ENCODE data around the gene PTCD2. TPM values are rescaled to one million over a fixed set of nuclear protein-coding genes. Genes with fewer than 3 reads are reported as not detected.

PTCD2 gene, protein sequence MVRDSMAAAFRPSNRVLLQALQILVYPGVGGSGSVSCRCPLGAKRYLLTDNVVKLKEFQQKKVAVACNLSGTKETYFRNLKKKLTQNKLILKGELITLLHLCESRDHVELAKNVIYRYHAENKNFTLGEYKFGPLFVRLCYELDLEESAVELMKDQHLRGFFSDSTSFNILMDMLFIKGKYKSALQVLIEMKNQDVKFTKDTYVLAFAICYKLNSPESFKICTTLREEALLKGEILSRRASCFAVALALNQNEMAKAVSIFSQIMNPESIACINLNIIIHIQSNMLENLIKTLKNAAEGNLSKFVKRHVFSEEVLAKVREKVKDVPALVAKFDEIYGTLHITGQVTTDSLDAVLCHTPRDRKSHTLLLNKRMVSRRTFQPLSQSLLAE
- 5.2 TPM for polyA plus RNA-seq (2012; ENCODE audit: low read depth, missing spikeins)

DNA sequence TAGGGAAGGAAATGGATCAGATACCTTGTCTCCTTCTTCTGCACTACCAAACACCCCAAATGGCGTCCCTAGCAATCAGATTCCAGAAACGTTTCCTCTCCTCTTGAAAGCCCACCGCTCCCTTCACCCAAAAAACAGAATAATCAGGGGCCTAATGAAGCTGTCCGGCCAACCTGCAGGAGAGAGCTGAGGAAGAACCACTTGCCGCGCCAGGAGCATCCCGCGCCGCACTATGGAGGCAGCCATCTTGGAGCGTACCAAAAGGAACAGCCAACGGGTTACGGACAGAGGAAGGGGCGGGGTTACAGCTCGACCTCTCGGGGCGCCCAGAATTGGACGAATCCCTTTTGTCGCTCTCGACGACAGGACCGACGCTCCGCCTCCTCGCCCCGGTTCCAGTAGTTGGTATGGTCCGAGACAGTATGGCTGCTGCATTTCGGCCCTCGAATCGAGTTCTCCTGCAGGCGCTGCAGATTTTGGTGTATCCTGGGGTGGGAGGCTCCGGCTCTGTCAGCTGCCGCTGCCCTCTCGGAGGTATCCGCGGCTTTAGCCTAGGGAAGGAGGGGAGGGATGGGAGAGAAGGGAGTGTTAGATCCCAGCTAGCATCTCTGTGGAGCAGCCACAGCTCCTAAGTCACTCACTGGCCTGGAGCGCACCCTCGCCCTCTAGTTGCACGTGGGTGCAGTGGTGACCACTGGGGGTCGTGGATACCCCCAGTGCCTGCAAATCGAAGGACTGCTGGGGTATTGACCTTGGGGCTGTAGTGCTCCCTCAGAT is at the start of gene PTCD2, which contains the start of gene MRPS27:
Gene PTCD2 (plus strand): TSS at position 398 of the 777 bp plus-strand sequence. CDS start 10 bp downstream, at position 408.
Gene MRPS27 (minus strand): TSS at position 265 of the 777 bp plus-strand sequence. CDS start 19 bp downstream, at position 246.
- DNase-seq (ENCODE audit: insufficient read length, low spot score) (peak; percentile 86), FAIRE-seq (peak; percentile 95)
- TF ChIP-seq POLR2A (IDR thresholded peaks at IDR 0.05; ENCODE audit: low read depth, low read length) (peak; percentile 89), SPI1 (IDR thresholded peaks at IDR 0.05; ENCODE audit: low read depth, low read length) (0 out of 2 replicates have a peak, but pooled peaks have one; percentile 1), PAX5 (IDR thresholded peaks at IDR 0.05; ENCODE audit: insufficient read depth, low read length, severe bottlenecking) (no peak), POLR2AphosphoS5 (IDR thresholded peaks at IDR 0.05; ENCODE audit: low read depth, low read length) (peak; percentile 90), TAF1 (IDR thresholded peaks at IDR 0.05; ENCODE audit: low read depth, low read length) (peak; percentile 91)

GRCh38 chr5:72271702-72272101 is 48.5 kb upstream of the PTCD2 start:
- TF ChIP-seq POU2F2 (IDR thresholded peaks at IDR 0.05; ENCODE audit: low read depth, low read length) (no peak), PAX5 (IDR thresholded peaks at IDR 0.05; ENCODE audit: insufficient read depth, low read length, severe bottlenecking) (no peak), TAF1 (IDR thresholded peaks at IDR 0.05; ENCODE audit: low read depth, low read length) (no peak), POLR2A (IDR thresholded peaks at IDR 0.05; ENCODE audit: low read depth, low read length) (no peak), POLR2AphosphoS5 (IDR thresholded peaks at IDR 0.05; ENCODE audit: low read depth, low read length) (no peak), SPI1 (IDR thresholded peaks at IDR 0.05; ENCODE audit: low read depth, low read length) (no peak)
- FAIRE-seq, result no peak

DNA sequence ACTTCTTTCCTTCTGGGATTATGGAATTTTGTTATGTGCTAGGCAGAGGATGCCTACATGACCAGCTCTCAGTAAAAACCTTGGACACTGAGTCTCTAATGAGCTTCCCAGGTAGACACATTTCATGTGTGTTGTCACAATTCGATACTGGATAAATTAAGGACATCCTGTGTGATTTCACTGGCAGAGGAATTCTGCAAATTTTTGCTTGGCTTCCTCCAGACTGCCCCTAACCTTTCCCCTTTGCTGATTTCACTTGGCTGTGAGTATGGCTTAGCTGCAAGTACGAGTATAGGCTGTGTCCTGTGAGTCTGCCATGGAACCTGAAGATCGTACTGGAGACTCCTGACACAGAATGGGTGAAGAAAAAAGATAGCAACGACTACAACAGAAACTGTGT is 47.8 kb upstream of the PTCD2 start:
- DNase-seq (ENCODE audit: insufficient read length, low spot score), result no peak
- no peak for FAIRE-seq
- no peak for TF ChIP-seq POU2F2 (IDR thresholded peaks at IDR 0.05; ENCODE audit: low read depth, low read length)
- TF ChIP-seq POLR2AphosphoS5 (IDR thresholded peaks at IDR 0.05; ENCODE audit: low read depth, low read length), result no peak
- no peak for TF ChIP-seq TAF1 (IDR thresholded peaks at IDR 0.05; ENCODE audit: low read depth, low read length)
- no peak for TF ChIP-seq SPI1 (IDR thresholded peaks at IDR 0.05; ENCODE audit: low read depth, low read length)

More at GRCh38 chr5:72271702-72272101, 48.5 kb upstream of the PTCD2 start:
- no peak for DNase-seq (ENCODE audit: insufficient read length, low spot score)

GRCh38 chr5:72273547-72273946 is 46.6 kb upstream of the PTCD2 start:
- no peak for DNase-seq (ENCODE audit: insufficient read length, low spot score)
- no peak for FAIRE-seq
- TF ChIP-seq PAX5 (IDR thresholded peaks at IDR 0.05; ENCODE audit: insufficient read depth, low read length, severe bottlenecking) (no peak), POU2F2 (IDR thresholded peaks at IDR 0.05; ENCODE audit: low read depth, low read length) (no peak), POLR2A (IDR thresholded peaks at IDR 0.05; ENCODE audit: low read depth, low read length) (no peak), POLR2AphosphoS5 (IDR thresholded peaks at IDR 0.05; ENCODE audit: low read depth, low read length) (no peak)

GRCh38 chr5:72276219-72276752 is 43.9 kb upstream of the PTCD2 start:
- DNase-seq (ENCODE audit: insufficient read length, low spot score), result no peak
- TF ChIP-seq TAF1 (IDR thresholded peaks at IDR 0.05; ENCODE audit: low read depth, low read length), result no peak
- TF ChIP-seq POLR2AphosphoS5 (IDR thresholded peaks at IDR 0.05; ENCODE audit: low read depth, low read length), result no peak
- TF ChIP-seq POU2F2 (IDR thresholded peaks at IDR 0.05; ENCODE audit: low read depth, low read length), result no peak
- no peak for TF ChIP-seq PAX5 (IDR thresholded peaks at IDR 0.05; ENCODE audit: insufficient read depth, low read length, severe bottlenecking)
- no peak for FAIRE-seq

- FAIRE-seq, result peak; percentile 58
- no peak for DNase-seq (ENCODE audit: insufficient read length, low spot score)
- TF ChIP-seq TAF1 (IDR thresholded peaks at IDR 0.05; ENCODE audit: low read depth, low read length), result no peak
- no peak for TF ChIP-seq POLR2A (IDR thresholded peaks at IDR 0.05; ENCODE audit: low read depth, low read length)
- TF ChIP-seq PAX5 (IDR thresholded peaks at IDR 0.05; ENCODE audit: insufficient read depth, low read length, severe bottlenecking), result no peak
- no peak for TF ChIP-seq POLR2AphosphoS5 (IDR thresholded peaks at IDR 0.05; ENCODE audit: low read depth, low read length)
Observed at GRCh38 chr5:72280581-72281069, 39.5 kb upstream of the PTCD2 start.

- TF ChIP-seq SPI1 (IDR thresholded peaks at IDR 0.05; ENCODE audit: low read depth, low read length) (no peak), POLR2A (IDR thresholded peaks at IDR 0.05; ENCODE audit: low read depth, low read length) (no peak), POLR2AphosphoS5 (IDR thresholded peaks at IDR 0.05; ENCODE audit: low read depth, low read length) (no peak), PAX5 (IDR thresholded peaks at IDR 0.05; ENCODE audit: insufficient read depth, low read length, severe bottlenecking) (no peak), TAF1 (IDR thresholded peaks at IDR 0.05; ENCODE audit: low read depth, low read length) (no peak), POU2F2 (IDR thresholded peaks at IDR 0.05; ENCODE audit: low read depth, low read length) (no peak)
- FAIRE-seq, result no peak
- no peak for DNase-seq (ENCODE audit: insufficient read length, low spot score)
Observed at GRCh38 chr5:72281430-72281763, 38.8 kb upstream of the PTCD2 start.

GRCh38 chr5:72281764-72282499 is 38.2 kb upstream of the PTCD2 start:
- FAIRE-seq (no peak), DNase-seq (ENCODE audit: insufficient read length, low spot score) (no peak)
- TF ChIP-seq PAX5 (IDR thresholded peaks at IDR 0.05; ENCODE audit: insufficient read depth, low read length, severe bottlenecking), result no peak
- TF ChIP-seq POU2F2 (IDR thresholded peaks at IDR 0.05; ENCODE audit: low read depth, low read length), result no peak
- TF ChIP-seq SPI1 (IDR thresholded peaks at IDR 0.05; ENCODE audit: low read depth, low read length), result no peak
- TF ChIP-seq POLR2A (IDR thresholded peaks at IDR 0.05; ENCODE audit: low read depth, low read length), result no peak
- no peak for TF ChIP-seq POLR2AphosphoS5 (IDR thresholded peaks at IDR 0.05; ENCODE audit: low read depth, low read length)
- no peak for TF ChIP-seq TAF1 (IDR thresholded peaks at IDR 0.05; ENCODE audit: low read depth, low read length)

GRCh38 chr5:72282878-72283277 is 37.3 kb upstream of the PTCD2 start:
- FAIRE-seq, result no peak
- DNase-seq (ENCODE audit: insufficient read length, low spot score), result no peak
- no peak for TF ChIP-seq POLR2AphosphoS5 (IDR thresholded peaks at IDR 0.05; ENCODE audit: low read depth, low read length)
- no peak for TF ChIP-seq POLR2A (IDR thresholded peaks at IDR 0.05; ENCODE audit: low read depth, low read length)
- no peak for TF ChIP-seq PAX5 (IDR thresholded peaks at IDR 0.05; ENCODE audit: insufficient read depth, low read length, severe bottlenecking)
- TF ChIP-seq POU2F2 (IDR thresholded peaks at IDR 0.05; ENCODE audit: low read depth, low read length), result no peak
- no peak for TF ChIP-seq SPI1 (IDR thresholded peaks at IDR 0.05; ENCODE audit: low read depth, low read length)
- TF ChIP-seq TAF1 (IDR thresholded peaks at IDR 0.05; ENCODE audit: low read depth, low read length), result no peak

Measured in GM12891 (cell line).